Inflammatory macrophage treated with lipopolysaccharide for 1 hour (primary cell): ENCODE measurements around the gene PGAM4.
A peak's percentile ranks its signal among the peaks of the same experiment; 100 is the strongest.
"Not testable (repeated sequence)": the region's sequence is repeated elsewhere in the genome, so short reads cannot be mapped to it uniquely, and the experiment has no call there.

Experiments used
- DNase-seq, 2 donors: peaks; one replicate each; pipeline ENCODE4 v3.0.0-alpha.2; 2020 to 2022

The PGAM4 gene

DNA sequence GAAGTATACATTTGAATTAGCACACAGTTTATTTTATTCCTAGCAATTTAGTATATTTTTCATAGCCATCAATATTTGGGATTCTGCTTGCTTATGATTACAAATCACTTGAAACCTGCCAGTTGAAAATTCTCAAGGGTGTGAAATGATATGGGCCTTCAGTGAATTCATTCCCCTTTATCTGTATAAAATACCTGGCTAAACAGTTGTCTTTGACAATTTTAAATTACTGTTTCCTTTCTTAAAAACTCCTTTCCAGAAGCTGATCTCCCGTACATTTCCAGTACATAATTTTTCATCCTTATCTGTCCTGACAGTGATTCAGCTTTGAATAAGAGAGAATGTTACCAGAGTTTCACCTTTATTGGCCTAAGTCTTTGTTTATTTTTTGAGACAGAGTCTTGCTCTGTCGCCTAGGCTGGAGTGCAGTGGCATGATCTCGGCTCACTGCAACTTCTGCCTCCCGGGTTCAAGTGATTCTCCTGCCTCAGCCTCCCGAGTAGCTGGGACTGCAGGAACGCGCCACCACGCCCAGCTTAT is 45.0 kb downstream of the PGAM4 start:
- DNase-seq: no peak

DNA sequence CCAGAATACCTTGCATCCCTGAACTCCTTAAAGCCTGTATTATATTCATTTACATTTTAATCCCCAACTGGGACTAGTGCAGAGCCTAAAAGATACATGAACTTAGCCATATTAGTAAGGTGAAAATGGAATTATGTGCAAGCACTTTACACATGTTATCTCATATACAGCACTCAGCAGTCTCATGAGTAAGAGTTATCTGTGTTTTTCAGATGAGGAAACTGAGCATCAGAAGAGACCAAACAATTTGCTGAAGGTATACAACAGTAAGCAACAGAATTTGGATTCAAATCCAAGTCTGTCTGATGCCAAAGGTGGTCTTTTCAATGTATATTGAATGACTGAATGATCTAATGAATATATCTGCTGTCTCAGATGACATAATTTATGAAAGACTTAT is 46.7 kb downstream of the PGAM4 start:
- DNase-seq: no peak

DNA sequence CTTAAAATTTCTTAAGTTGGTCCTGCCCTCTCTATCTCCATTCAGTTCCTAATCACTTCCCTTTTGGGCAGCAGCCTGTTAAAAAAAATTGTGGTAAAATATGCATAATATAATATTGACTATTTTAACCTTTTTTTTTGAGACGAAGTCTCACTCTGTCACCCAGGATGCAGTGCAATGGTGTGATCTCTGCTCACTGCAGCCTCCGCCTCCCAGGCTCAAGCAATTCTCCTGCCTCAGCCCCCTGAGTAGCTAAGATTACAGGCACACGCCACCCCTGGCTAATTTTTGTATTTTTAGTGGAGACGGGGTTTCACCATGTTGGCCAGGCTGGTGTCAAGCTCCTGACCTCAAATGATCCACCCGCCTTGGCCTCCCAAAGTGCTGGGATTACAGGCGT is 50.1 kb downstream of the PGAM4 start:
- DNase-seq: not testable (repeated sequence)

DNA sequence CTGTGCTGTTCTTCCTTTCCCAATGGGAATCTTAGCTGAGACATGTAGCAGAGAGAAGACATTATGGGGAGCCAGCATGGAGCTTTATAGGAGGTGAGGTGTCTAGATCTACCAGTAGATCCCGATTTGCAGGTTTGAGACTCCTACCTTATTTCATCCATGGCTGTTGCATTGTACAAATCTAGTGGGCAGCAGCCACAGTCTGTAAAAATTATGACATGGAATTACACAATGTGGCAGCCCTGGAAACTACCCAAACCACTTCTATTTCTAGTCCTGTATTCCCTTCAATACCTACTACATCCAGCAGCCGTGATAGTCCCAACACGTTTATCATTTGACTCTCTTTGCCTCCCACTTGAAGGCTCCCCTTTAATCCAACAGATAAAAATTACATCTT is 50.9 kb downstream of the PGAM4 start:
- DNase-seq: peak in 1 of 2 donors; percentile 57
